Measurements from ENCODE around the gene IHH. TPM values are rescaled to one million over a fixed set of nuclear protein-coding genes. Genes with fewer than 3 reads are reported as not detected.

Gene IHH
- total RNA-seq, result 10 to 100 TPM; 72.7 to 85.5 TPM
- long read RNA-seq, transcript IHH-201 (3 exons, 2,023 nt), result major isoform, 36 of 55 reads
- long read RNA-seq, partial matches to known transcripts, result 5 of 55 reads
- long read RNA-seq, other reads (novel, unspliced or antisense), result 14 of 55 reads

- ATAC-seq, result peak; percentile 71
- intact Hi-C loops (cut with DNase I, micrococcal nuclease), result no loop called here
Observed at GRCh38 chr2:219060821-219061791, at the start of gene IHH. Gene IHH, minus strand, starts transcription at chr2:219060921. Its CDS starts 454 bp downstream, at chr2:219060467.

GRCh38 chr2:219109471-219109870 lies 48.8 kb upstream of the IHH start:
- peak; percentile 79 to 86 for DNase-seq
- ATAC-seq, result peak; percentile 72
- intact Hi-C loops (cut with DNase I, micrococcal nuclease), result no loop called here

More at GRCh38 chr2:219060821-219061791, at the start of gene IHH:
- peak; percentile 87 to 90 for DNase-seq

GRCh38 chr2:219107758-219108157 lies 47.0 kb upstream of the IHH start:
- intact Hi-C loops (cut with DNase I, micrococcal nuclease), result no loop called here
- peak; percentile 54 to 56 for DNase-seq
- peak; percentile 35 for ATAC-seq

GRCh38 chr2:219106251-219106650 lies 45.5 kb upstream of the IHH start:
- intact Hi-C loops (cut with DNase I, micrococcal nuclease), result no loop called here
- ATAC-seq, result no peak
- DNase-seq, result no peak

- intact Hi-C loops (cut with DNase I, micrococcal nuclease), result no loop called here
- ATAC-seq (peak; percentile 65), DNase-seq (no peak)
Observed at GRCh38 chr2:219104107-219105035, 43.6 kb upstream of the IHH start.

GRCh38 chr2:219099329-219099728 lies 38.6 kb upstream of the IHH start:
- ATAC-seq (no peak), DNase-seq (no peak)
- intact Hi-C loops (cut with DNase I, micrococcal nuclease), result no loop called here

GRCh38 chr2:219095406-219095935 lies 34.8 kb upstream of the IHH start:
- intact Hi-C loops (cut with DNase I, micrococcal nuclease), result no loop called here
- no peak for DNase-seq

GRCh38 chr2:219094171-219094570 lies 33.5 kb upstream of the IHH start:
- intact Hi-C loops (cut with DNase I, micrococcal nuclease), result no loop called here
- ATAC-seq (no peak), DNase-seq (no peak)

More at GRCh38 chr2:219095406-219095935, 34.8 kb upstream of the IHH start:
- ATAC-seq, result peak; percentile 55

- intact Hi-C loops (cut with DNase I, micrococcal nuclease), result no loop called here
- peak; percentile 67 for ATAC-seq
- no peak for DNase-seq
Observed at GRCh38 chr2:219090436-219091299, 29.9 kb upstream of the IHH start.

GRCh38 chr2:219089330-219089729 lies 28.6 kb upstream of the IHH start:
- ATAC-seq, result no peak
- intact Hi-C loops (cut with DNase I, micrococcal nuclease), result no loop called here
- DNase-seq, result no peak

GRCh38 chr2:219087848-219088247 lies 27.1 kb upstream of the IHH start:
- DNase-seq (no peak), ATAC-seq (no peak)
- intact Hi-C loops (cut with DNase I, micrococcal nuclease), result no loop called here

- intact Hi-C loops (cut with DNase I, micrococcal nuclease), result no loop called here
- ATAC-seq (no peak), DNase-seq (no peak)
Observed at GRCh38 chr2:219087361-219087760, 26.6 kb upstream of the IHH start.

GRCh38 chr2:219086196-219086595 lies 25.5 kb upstream of the IHH start:
- intact Hi-C loops (cut with DNase I, micrococcal nuclease), result no loop called here
- DNase-seq, result no peak
- no peak for ATAC-seq

GRCh38 chr2:219084791-219085190 lies 24.1 kb upstream of the IHH start:
- intact Hi-C loops (cut with DNase I, micrococcal nuclease), result no loop called here
- no peak for DNase-seq
- ATAC-seq, result no peak

GRCh38 chr2:219082332-219082958 lies 21.7 kb upstream of the IHH start:
- intact Hi-C loops (cut with DNase I, micrococcal nuclease), result no loop called here
- ATAC-seq (peak; percentile 55), DNase-seq (peak; percentile 66 to 74)

- ATAC-seq (peak; percentile 81), DNase-seq (peak; percentile 31 to 48)
- intact Hi-C loops (cut with DNase I, micrococcal nuclease), result no loop called here
Observed at GRCh38 chr2:219081701-219082331, 21.1 kb upstream of the IHH start.

GRCh38 chr2:219081096-219081495 lies 20.4 kb upstream of the IHH start:
- intact Hi-C loops (cut with DNase I, micrococcal nuclease), result no loop called here
- peak in 1 of 2 donors; percentile 46 for DNase-seq
- ATAC-seq, result no peak
